Testis (tissue), 5 donors: Measurements from ENCODE around the gene RTL9. TPM values are rescaled to one million over a fixed set of nuclear protein-coding genes. Genes with fewer than 3 reads are reported as not detected.

Source experiments
- DNase-seq: peaks from one replicate; pipeline ENCODE4 v3.0.0-alpha.2; 2019
- H3K27ac ChIP-seq, 2 donors: fragments of 200-600 bp; sonication (generic); one replicate each; pipeline ENCODE4 v1.5.1; 2019
- H3K27me3 ChIP-seq: fragments of 200-600 bp; sonication (generic); one replicate; pipeline ENCODE4 v1.5.1; 2019
- H3K36me3 ChIP-seq: fragments of 200-600 bp; sonication (generic); one replicate; pipeline ENCODE4 v1.5.1; 2017; ENCODE audit warnings: low read depth; ENCODE audit errors: missing control alignments
- H3K4me1 ChIP-seq: fragments of 200-600 bp; sonication (generic); one replicate; pipeline ENCODE4 v1.5.1; 2019
- H3K4me3 ChIP-seq, 2 donors: fragments of 200-600 bp; sonication (generic); one replicate each; pipeline ENCODE4 v1.5.1; 2017 to 2019
- H3K9me3 ChIP-seq: fragments of 200-600 bp; sonication (generic); one replicate; pipeline ENCODE4 v1.5.1; 2017
- CTCF ChIP-seq, 3 experiments: fragments of 450-650 bp in 2 of 3; fragments of 200-600 bp in 1 of 3; sonication (generic) in 1 of 3; IDR thresholded peaks; one replicate each; pipeline ENCODE4 v1.5.1; 2016 to 2019; ENCODE audit warnings: antibody characterized with exemption in 3 of 3, mild to moderate bottlenecking in 2 of 3, moderate library complexity in 1 of 3
- POLR2A ChIP-seq: fragments of 450-650 bp; IDR thresholded peaks from one replicate; pipeline ENCODE4 v1.6.1; 2017; ENCODE audit warnings: antibody characterized with exemption, mild to moderate bottlenecking, moderate library complexity
- whole genome bisulfite sequencing, 2 donors: methylation state at CpG; one replicate each; pipeline ENCODE4 v1.1.5; 2018; 5-methylcytosine and 5-hydroxymethylcytosine counted together
- intact Hi-C: fragments of 100-400 bp; cut with DNase I; formaldehyde crosslinking; loops from one replicate; pipeline ENCODE4 v1.15.1; 2023; ENCODE audit warnings: low total_unique reads
- long read RNA-seq, 2 donors: transcript quantifications; one replicate each; lab custom pipeline, GENCODE V29; 2026
- polyA plus RNA-seq: library from polyadenylated mRNA; stranded (reverse); fragments of 350-450 nt; fragmentation: Illumina TruSeq; extraction: RNeasy Lipid Tissue Mini Kit (QIAGEN cat#74804); gene quantifications from one replicate; pipeline ENCODE4 v1.2.3, GENCODE V29; 2014; ENCODE audit warnings: low read depth, low replicate concordance; ENCODE audit not compliant: insufficient read depth
- total RNA-seq, 2 donors: library from RNA; depleted of rRNA; stranded (reverse); fragments of >200 nt; gene quantifications; one replicate each; pipeline ENCODE4 v1.2.3, GENCODE V29; 2016

RTL9 gene
- total RNA-seq: 10 to 100 TPM; 66.6 to 94.4 TPM
- 27.1 TPM for polyA plus RNA-seq
- long read RNA-seq, donor 1, full-length matches to known transcripts: 5 of 5 reads
- long read RNA-seq, donor 1, partial matches to known transcripts: 0 of 5 reads
- long read RNA-seq, donor 1, other reads (novel, unspliced or antisense): 0 of 5 reads
- long read RNA-seq, donor 2, full-length matches to known transcripts: 5 of 13 reads
- long read RNA-seq, donor 2, partial matches to known transcripts: 8 of 13 reads
- long read RNA-seq, donor 2, other reads (novel, unspliced or antisense): 0 of 13 reads

- Histone ChIP-seq H3K27ac (no peak within 1 kb of the TSS), H3K36me3 (no peaks in the 10 kb centered on the region), H3K27me3 (no peaks in the 10 kb centered on the region), H3K4me1 (no peaks in the 10 kb centered on the region), H3K9me3 (no peaks in the 10 kb centered on the region), H3K4me3 (peak within 1 kb of the TSS in 1 of 2 donors; percentile 39)
- TF ChIP-seq CTCF (IDR thresholded peaks at IDR 0.05) (no peak), POLR2A (no peak)
- intact Hi-C loops: no loop called here
- DNase-seq: peak; percentile 49
- 38 to 39% methylated on average over 2 of the region's 2 CpGs for WGBS, 2 donors
These were observed at the start of gene RTL9 for GRCh38 chrX:110358548-110358947. RTL9 (plus strand) TSS chrX:110358848; CDS start chrX:110450618, 91,770 bp downstream.

GRCh38 chrX:110310000-110310790, 48.5 kb upstream of the RTL9 start:
- no peak for DNase-seq
- Histone ChIP-seq H3K9me3 (no peaks in the 10 kb centered on the region), H3K36me3 (no peaks in the 10 kb centered on the region), H3K27me3 (no peaks in the 10 kb centered on the region), H3K4me1 (no peaks in the 10 kb centered on the region), H3K4me3 (no peak overlapping the region), H3K27ac (no peak overlapping the region)
- TF ChIP-seq CTCF (IDR thresholded peaks at IDR 0.05) (no peak), POLR2A (no peak)
- 25 to 36% methylated on average over 1 of the region's 1 CpG for WGBS, 2 donors
- intact Hi-C loops: no loop called here

- Histone ChIP-seq H3K27me3 (no peaks in the 10 kb centered on the region), H3K9me3 (no peaks in the 10 kb centered on the region), H3K4me1 (no peaks in the 10 kb centered on the region), H3K36me3 (no peaks in the 10 kb centered on the region), H3K27ac (no peak overlapping the region), H3K4me3 (no peak overlapping the region)
- DNase-seq: no peak
- WGBS, 2 donors: 46 to 88% methylated on average over 1 of the region's 1 CpG
- intact Hi-C loops: no loop called here
- TF ChIP-seq CTCF (IDR thresholded peaks at IDR 0.05): no peak
- no peak for TF ChIP-seq POLR2A
These were observed 47.8 kb upstream of the RTL9 start for GRCh38 chrX:110310896-110311295.

GRCh38 chrX:110311437-110312230, 47.0 kb upstream of the RTL9 start:
- intact Hi-C loops: no loop called here
- no peaks in the 10 kb centered on the region for H3K4me1 ChIP-seq
- H3K9me3 ChIP-seq: no peaks in the 10 kb centered on the region
- H3K27me3 ChIP-seq: no peaks in the 10 kb centered on the region
- DNase-seq: no peak
- H3K36me3 ChIP-seq: no peaks in the 10 kb centered on the region
- no peak overlapping the region for H3K27ac ChIP-seq
- no peak for TF ChIP-seq POLR2A
- TF ChIP-seq CTCF (IDR thresholded peaks at IDR 0.05): no peak
- H3K4me3 ChIP-seq: no peak overlapping the region
- WGBS, 2 donors: 88 to 89% methylated on average over 1 of the region's 1 CpG
